ENCODE measurements around the gene ATP10A. TPM values are rescaled to one million over a fixed set of nuclear protein-coding genes. Genes with fewer than 3 reads are reported as not detected.

The ATP10A gene
- total and polyA plus RNA-seq, 9 donors, result 0.28 to 3.2 (median 1.1) TPM

- Histone ChIP-seq H3K9me3 (no peaks in the 10 kb centered on the region), H3K4me1 (ENCODE audit: insufficient read depth) (peaks cover 4% of the 10 kb centered on the region), H3K27ac (no peak overlapping the region), H3K4me3 (no peak overlapping the region), H3K27me3 (no peaks in the 10 kb centered on the region), H3K36me3 (no peaks in the 10 kb centered on the region)
- DNase-seq, result no peak
- WGBS, 3 donors, result 84 to 95% (median 88%) methylated on average over 30 of the region's 30 CpGs
- TF ChIP-seq EP300 (IDR thresholded peaks at IDR 0.05), result no peak
- no peak for TF ChIP-seq CTCF (IDR thresholded peaks at IDR 0.05)
- no peak for TF ChIP-seq POLR2A (IDR thresholded peaks at IDR 0.05)
- intact Hi-C loops (cut with DNase I), result no loop called here
Measured at GRCh38 chr15:25735550-25736384, 127.4 kb downstream of the ATP10A start.

- TF ChIP-seq EP300 (IDR thresholded peaks at IDR 0.05), result no peak
- no peak for TF ChIP-seq CTCF (IDR thresholded peaks at IDR 0.05)
- TF ChIP-seq POLR2A (IDR thresholded peaks at IDR 0.05), result no peak
- Histone ChIP-seq H3K9me3 (no peaks in the 10 kb centered on the region), H3K4me1 (ENCODE audit: insufficient read depth) (peaks cover 4% of the 10 kb centered on the region), H3K36me3 (no peaks in the 10 kb centered on the region), H3K4me3 (no peak overlapping the region), H3K27ac (no peak overlapping the region), H3K27me3 (no peaks in the 10 kb centered on the region)
- DNase-seq, result no peak
- 78 to 83% (median 80%) methylated on average over 16 to 17 of the region's 17 CpGs for WGBS, 3 donors
- intact Hi-C loops (cut with DNase I), result no loop called here
Measured at GRCh38 chr15:25734680-25735355, 128.3 kb downstream of the ATP10A start.

GRCh38 chr15:25733856-25734679 lies 129.1 kb downstream of the ATP10A start:
- H3K36me3 ChIP-seq, result no peaks in the 10 kb centered on the region
- TF ChIP-seq CTCF (IDR thresholded peaks at IDR 0.05), result no peak
- no peak for TF ChIP-seq EP300 (IDR thresholded peaks at IDR 0.05)
- TF ChIP-seq POLR2A (IDR thresholded peaks at IDR 0.05), result no peak
- no peak for DNase-seq
- intact Hi-C loops (cut with DNase I), result no loop called here
- H3K9me3 ChIP-seq, result no peaks in the 10 kb centered on the region
- no peak overlapping the region for H3K4me3 ChIP-seq
- H3K27me3 ChIP-seq, result no peaks in the 10 kb centered on the region
- 78 to 92% (median 79%) methylated on average over 22 of the region's 22 CpGs for WGBS, 3 donors
- H3K4me1 ChIP-seq (ENCODE audit: insufficient read depth), result peaks cover 4% of the 10 kb centered on the region
- no peak overlapping the region for H3K27ac ChIP-seq

Measured in ovary (tissue), 9 donors.